ENCODE results near the gene VPS26B. TPM values are rescaled to one million over a fixed set of nuclear protein-coding genes. Genes with fewer than 3 reads are reported as not detected.

Gene VPS26B
- total and polyA plus RNA-seq, 2 experiments from 2014 or later, result 28.2 to 37.3 TPM

DNA sequence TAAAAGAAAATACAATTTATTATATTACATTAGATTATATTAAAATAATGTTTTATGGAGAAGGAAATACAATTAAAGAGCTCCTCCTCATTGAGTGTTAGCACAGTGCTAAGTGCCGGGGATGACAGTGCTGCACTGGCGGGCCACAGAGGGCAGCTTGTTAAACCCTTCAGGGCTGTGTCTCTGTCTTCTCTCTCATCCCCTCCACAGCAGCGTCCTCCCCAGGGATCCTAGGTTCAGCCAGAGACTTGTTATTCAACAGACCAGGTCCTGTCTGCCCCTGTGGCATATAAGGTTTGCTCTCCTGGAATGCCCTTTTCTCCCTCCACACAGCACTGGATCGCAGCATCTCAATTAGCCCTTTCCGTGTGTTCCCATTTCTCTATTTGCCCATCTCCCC lies 14.5 kb downstream of the VPS26B start:
- H3K27ac ChIP-seq, result no peak overlapping the region
- H3K36me3 ChIP-seq (replicated peaks; ENCODE audit: insufficient read depth, low read depth), result no peaks in the 10 kb centered on the region
- no peak overlapping the region for H3K4me3 ChIP-seq
- H3K79me2 ChIP-seq, result no peaks in the 10 kb centered on the region
- H3K4me2 ChIP-seq, result no peak overlapping the region
- no peaks in the 10 kb centered on the region for H3K9me3 ChIP-seq (ENCODE audit: low read depth)
- no peak for DNase-seq (ENCODE audit: low spot score)
- H4K20me1 ChIP-seq (ENCODE audit: insufficient read depth, poor library complexity, severe bottlenecking), result no peaks in the 10 kb centered on the region
- WGBS (ENCODE audit: low lambda C conversion rate, missing lambda C conversion rate), result 96% methylated on average over 5 of the region's 5 CpGs
- H3K27me3 ChIP-seq, result no peaks in the 10 kb centered on the region
- H3K4me1 ChIP-seq (ENCODE audit: insufficient read depth), result no peaks in the 10 kb centered on the region
- H2AFZ ChIP-seq, result no peak overlapping the region
- no peaks in the 10 kb centered on the region for H3K9me2 ChIP-seq (replicated peaks; ENCODE audit: insufficient read depth)
- TF ChIP-seq, protein P1, sequence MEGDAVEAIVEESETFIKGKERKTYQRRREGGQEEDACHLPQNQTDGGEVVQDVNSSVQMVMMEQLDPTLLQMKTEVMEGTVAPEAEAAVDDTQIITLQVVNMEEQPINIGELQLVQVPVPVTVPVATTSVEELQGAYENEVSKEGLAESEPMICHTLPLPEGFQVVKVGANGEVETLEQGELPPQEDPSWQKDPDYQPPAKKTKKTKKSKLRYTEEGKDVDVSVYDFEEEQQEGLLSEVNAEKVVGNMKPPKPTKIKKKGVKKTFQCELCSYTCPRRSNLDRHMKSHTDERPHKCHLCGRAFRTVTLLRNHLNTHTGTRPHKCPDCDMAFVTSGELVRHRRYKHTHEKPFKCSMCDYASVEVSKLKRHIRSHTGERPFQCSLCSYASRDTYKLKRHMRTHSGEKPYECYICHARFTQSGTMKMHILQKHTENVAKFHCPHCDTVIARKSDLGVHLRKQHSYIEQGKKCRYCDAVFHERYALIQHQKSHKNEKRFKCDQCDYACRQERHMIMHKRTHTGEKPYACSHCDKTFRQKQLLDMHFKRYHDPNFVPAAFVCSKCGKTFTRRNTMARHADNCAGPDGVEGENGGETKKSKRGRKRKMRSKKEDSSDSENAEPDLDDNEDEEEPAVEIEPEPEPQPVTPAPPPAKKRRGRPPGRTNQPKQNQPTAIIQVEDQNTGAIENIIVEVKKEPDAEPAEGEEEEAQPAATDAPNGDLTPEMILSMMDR (IDR thresholded peaks at IDR 0.05; ENCODE audit: poor library complexity), result no peak
- TF ChIP-seq EZH2phosphoT487 (IDR thresholded peaks at IDR 0.05; ENCODE audit: low read depth, severe bottlenecking, unreplicated experiment) (no peak), EZH2 (IDR thresholded peaks at IDR 0.05; ENCODE audit: borderline replicate concordance) (no peak)

DNA sequence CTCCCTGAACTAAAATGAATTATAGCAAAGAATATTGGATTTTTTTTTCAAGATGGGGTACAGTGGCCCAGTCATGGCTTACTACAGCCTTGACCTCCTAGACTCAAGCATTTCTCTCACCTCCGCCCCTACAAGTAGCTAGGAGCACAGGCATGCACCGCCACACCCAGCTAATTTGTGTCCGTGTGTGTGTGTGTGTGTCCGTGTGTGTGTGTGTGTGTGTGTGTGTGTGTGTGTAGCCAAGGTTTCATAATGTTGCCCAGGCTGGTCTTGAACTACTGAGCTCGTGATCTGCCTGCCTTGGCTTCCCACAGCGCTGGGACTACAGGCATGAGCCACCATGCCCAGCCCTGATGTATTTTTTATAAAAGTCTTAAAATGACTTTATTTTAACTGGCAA lies 16.1 kb downstream of the VPS26B start:
- 74% methylated on average over 6 of the region's 6 CpGs for WGBS (ENCODE audit: low lambda C conversion rate, missing lambda C conversion rate)
- no peaks in the 10 kb centered on the region for H3K9me2 ChIP-seq (replicated peaks; ENCODE audit: insufficient read depth)
- H2AFZ ChIP-seq, result no peak overlapping the region
- no peaks in the 10 kb centered on the region for H4K20me1 ChIP-seq (ENCODE audit: insufficient read depth, poor library complexity, severe bottlenecking)
- H3K4me1 ChIP-seq (ENCODE audit: insufficient read depth), result no peaks in the 10 kb centered on the region
- no peaks in the 10 kb centered on the region for H3K9me3 ChIP-seq (ENCODE audit: low read depth)
- H3K27ac ChIP-seq, result no peak overlapping the region
- no peaks in the 10 kb centered on the region for H3K27me3 ChIP-seq
- H3K4me3 ChIP-seq, result no peak overlapping the region
- H3K79me2 ChIP-seq, result no peaks in the 10 kb centered on the region
- no peak overlapping the region for H3K4me2 ChIP-seq
- no peaks in the 10 kb centered on the region for H3K36me3 ChIP-seq (replicated peaks; ENCODE audit: insufficient read depth, low read depth)
- no peak for TF ChIP-seq EZH2phosphoT487 (IDR thresholded peaks at IDR 0.05; ENCODE audit: low read depth, severe bottlenecking, unreplicated experiment)
- no peak for TF ChIP-seq EZH2 (IDR thresholded peaks at IDR 0.05; ENCODE audit: borderline replicate concordance)
- TF ChIP-seq, protein P1 (IDR thresholded peaks at IDR 0.05; ENCODE audit: poor library complexity), result no peak
- no peak for DNase-seq (ENCODE audit: low spot score)

DNA sequence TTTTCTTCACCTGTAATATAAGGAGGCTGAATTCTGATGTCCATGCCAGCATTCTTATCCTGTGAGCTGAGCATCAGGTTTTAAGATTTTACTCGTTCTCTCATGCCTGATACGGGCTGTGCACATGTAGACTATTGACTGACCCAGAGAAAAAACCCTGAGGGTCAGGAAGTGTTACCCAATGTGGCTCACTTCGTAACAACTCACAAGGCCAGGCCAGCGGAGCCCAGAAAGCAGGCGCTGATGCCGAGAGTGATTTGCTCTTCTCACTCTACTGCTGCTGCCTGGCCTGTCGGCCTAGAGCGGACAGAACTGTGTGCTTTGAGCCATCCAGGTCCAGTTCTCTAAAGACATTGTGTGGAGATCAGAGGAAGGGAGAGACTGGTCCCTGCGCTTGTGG lies 17.9 kb downstream of the VPS26B start:
- Histone ChIP-seq H2AFZ (no peak overlapping the region), H3K27ac (no peak overlapping the region), H3K4me2 (no peak overlapping the region), H3K27me3 (no peaks in the 10 kb centered on the region), H3K79me2 (no peaks in the 10 kb centered on the region), H3K36me3 (replicated peaks; ENCODE audit: insufficient read depth, low read depth) (no peaks in the 10 kb centered on the region), H3K4me3 (no peak overlapping the region), H3K9me2 (replicated peaks; ENCODE audit: insufficient read depth) (no peaks in the 10 kb centered on the region), H3K4me1 (ENCODE audit: insufficient read depth) (no peaks in the 10 kb centered on the region), H4K20me1 (ENCODE audit: insufficient read depth, poor library complexity, severe bottlenecking) (no peaks in the 10 kb centered on the region), H3K9me3 (ENCODE audit: low read depth) (no peaks in the 10 kb centered on the region)
- 91% methylated on average over 9 of the region's 9 CpGs for WGBS (ENCODE audit: low lambda C conversion rate, missing lambda C conversion rate)
- TF ChIP-seq EZH2phosphoT487 (IDR thresholded peaks at IDR 0.05; ENCODE audit: low read depth, severe bottlenecking, unreplicated experiment), result no peak
- TF ChIP-seq, protein P1 (IDR thresholded peaks at IDR 0.05; ENCODE audit: poor library complexity), result no peak
- no peak for TF ChIP-seq EZH2 (IDR thresholded peaks at IDR 0.05; ENCODE audit: borderline replicate concordance)
- DNase-seq (ENCODE audit: low spot score), result no peak

DNA sequence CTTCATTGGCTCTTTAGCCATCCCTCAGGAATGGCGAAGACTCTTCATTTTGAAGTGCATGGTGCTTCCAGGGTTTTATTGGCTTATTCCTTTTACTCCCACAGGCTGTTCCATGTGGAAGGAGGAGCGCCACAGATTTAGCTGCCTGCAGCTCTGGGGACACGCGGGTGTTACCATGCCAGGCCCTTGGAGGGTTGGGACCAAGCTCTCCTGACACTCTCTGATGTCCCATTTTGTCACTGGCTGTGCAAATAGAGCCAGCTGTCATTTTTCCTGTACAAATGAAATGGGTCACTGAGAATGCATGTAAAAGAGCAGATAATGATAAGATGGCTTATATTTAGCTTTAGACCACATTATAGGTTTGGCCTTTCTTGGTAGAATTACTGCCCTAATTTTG lies 19.4 kb downstream of the VPS26B start:
- Histone ChIP-seq H3K9me2 (replicated peaks; ENCODE audit: insufficient read depth) (no peaks in the 10 kb centered on the region), H3K4me2 (no peak overlapping the region), H3K27ac (no peak overlapping the region), H3K9me3 (ENCODE audit: low read depth) (no peaks in the 10 kb centered on the region), H3K27me3 (no peaks in the 10 kb centered on the region), H2AFZ (no peak overlapping the region), H3K4me1 (ENCODE audit: insufficient read depth) (no peaks in the 10 kb centered on the region), H3K4me3 (no peak overlapping the region), H3K36me3 (replicated peaks; ENCODE audit: insufficient read depth, low read depth) (no peaks in the 10 kb centered on the region), H4K20me1 (ENCODE audit: insufficient read depth, poor library complexity, severe bottlenecking) (no peaks in the 10 kb centered on the region), H3K79me2 (no peaks in the 10 kb centered on the region)
- 100% methylated on average over 4 of the region's 4 CpGs for WGBS (ENCODE audit: low lambda C conversion rate, missing lambda C conversion rate)
- TF ChIP-seq EZH2phosphoT487 (IDR thresholded peaks at IDR 0.05; ENCODE audit: low read depth, severe bottlenecking, unreplicated experiment) (no peak), EZH2 (IDR thresholded peaks at IDR 0.05; ENCODE audit: borderline replicate concordance) (no peak)
- TF ChIP-seq, protein P1 (IDR thresholded peaks at IDR 0.05; ENCODE audit: poor library complexity), result no peak
- DNase-seq (ENCODE audit: low spot score), result no peak
